Stimulated activated CD8-positive, alpha-beta memory T cell treated with anti-CD3 and anti-CD28 coated beads, Interleukin-7, amount 100 ng/mL, for 4 hours (primary cell): ENCODE results near the gene TRPM3.
A peak's percentile ranks its signal among the peaks of the same experiment; 100 is the strongest.

Experiments
- DNase-seq, 2 donors: peaks; one replicate each; pipeline ENCODE4 v3.0.0-alpha.2; 2020; ENCODE audit warnings: low read depth in 2 of 2

TRPM3 gene

DNA sequence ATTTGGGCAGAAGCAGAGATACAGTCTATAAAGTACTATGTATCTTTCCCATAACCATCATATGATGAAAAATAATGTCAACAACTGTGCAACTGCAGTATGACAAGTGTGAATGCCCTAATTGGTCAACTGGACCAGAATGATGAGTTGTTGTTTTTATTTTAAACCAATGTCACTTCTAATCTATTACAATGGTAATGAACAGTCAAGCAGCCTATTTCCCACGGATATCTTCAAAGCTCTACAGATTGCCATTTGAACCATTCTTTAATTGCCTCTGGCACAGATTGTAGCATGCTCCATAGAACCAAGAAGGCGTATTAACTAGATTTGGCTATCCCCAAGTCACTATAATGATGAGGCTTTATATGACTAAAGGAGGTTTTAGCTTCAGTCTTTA, 233.6 kb downstream of the TRPM3 start:
- no peak for DNase-seq

DNA sequence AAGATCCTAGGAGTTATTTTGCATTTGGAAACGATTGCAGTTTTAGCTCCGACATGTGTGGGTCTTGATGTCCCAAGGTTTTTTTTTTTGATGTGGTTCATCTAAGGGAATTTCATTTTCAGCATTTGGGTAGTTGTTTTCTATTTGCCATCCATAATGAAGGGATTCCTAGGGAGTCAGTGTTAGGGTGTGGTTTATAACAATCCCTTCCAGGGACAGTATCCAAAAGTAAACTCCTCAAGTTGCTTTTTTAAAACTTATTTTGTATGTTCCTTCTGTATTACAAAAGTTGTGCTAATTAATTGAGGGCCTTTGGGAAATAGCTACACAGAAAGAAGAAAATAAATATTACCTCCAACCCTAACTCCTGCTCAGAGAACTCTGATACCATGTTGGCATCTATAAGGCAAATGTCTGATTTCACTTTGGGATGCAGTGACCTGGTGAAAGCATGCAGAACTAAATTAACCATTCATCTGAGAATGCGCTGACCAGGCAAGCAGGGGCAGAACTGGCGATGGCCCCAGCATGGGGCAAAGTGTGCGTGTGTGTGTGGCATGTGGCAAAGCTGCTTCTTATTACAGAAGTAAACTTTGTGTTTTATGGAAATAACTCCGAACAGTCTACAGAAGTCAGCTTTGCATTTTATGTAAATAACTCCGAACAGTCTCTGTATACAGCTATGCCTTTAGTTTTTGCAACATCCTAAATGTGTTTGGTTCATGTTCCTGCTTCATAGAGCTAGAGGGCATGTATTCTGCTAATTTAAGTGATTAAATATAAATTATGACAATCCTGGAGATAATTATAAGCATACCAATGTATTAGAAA, 237.2 kb downstream of the TRPM3 start:
- DNase-seq: no peak

GRCh38 chr9:70883056-70883455, 238.4 kb downstream of the TRPM3 start:
- DNase-seq: no peak

DNA sequence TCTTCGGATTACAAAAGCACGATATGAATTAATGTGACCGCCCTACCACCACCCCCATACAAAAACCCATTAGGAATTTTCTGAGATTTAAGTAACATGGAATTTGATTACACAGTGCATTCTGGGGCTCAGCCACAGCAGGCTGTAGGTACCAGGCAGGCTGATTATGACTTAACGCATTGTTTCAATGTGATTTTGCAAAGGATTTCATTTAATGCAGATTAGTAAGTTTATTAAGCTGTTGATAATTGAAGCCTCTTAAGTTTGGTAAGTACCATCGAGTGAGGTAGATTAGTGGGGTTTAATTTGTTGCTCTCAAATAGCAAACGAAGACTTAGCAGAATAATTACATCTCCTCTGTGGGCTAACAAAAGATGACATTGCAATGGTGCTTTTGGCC, 240.1 kb downstream of the TRPM3 start:
- DNase-seq: no peak

DNA sequence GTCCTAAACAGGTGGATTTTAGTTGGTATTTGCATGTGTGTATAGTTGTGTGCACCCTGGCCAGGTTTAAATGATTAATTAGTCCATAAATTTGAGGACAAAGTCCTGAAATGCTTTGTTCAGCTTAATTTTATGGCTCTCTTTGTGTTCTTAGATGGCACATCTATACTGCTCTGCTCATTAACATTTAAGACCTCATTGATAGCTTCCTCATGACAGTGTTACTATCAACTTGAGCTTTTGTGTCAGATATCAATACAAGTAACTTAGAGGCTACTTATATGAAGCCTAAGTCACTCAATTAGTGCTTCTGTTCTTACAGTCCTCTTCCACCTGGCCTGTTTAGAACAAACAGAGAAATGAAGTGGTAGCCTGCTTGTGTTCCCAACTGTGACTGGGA, 240.9 kb downstream of the TRPM3 start:
- DNase-seq: no peak

- DNase-seq: no peak
Observed at GRCh38 chr9:70878576-70878975, 242.8 kb downstream of the TRPM3 start.

GRCh38 chr9:70874451-70874850, 247.0 kb downstream of the TRPM3 start:
- DNase-seq: no peak

GRCh38 chr9:70873506-70873905, 247.9 kb downstream of the TRPM3 start:
- no peak for DNase-seq

DNA sequence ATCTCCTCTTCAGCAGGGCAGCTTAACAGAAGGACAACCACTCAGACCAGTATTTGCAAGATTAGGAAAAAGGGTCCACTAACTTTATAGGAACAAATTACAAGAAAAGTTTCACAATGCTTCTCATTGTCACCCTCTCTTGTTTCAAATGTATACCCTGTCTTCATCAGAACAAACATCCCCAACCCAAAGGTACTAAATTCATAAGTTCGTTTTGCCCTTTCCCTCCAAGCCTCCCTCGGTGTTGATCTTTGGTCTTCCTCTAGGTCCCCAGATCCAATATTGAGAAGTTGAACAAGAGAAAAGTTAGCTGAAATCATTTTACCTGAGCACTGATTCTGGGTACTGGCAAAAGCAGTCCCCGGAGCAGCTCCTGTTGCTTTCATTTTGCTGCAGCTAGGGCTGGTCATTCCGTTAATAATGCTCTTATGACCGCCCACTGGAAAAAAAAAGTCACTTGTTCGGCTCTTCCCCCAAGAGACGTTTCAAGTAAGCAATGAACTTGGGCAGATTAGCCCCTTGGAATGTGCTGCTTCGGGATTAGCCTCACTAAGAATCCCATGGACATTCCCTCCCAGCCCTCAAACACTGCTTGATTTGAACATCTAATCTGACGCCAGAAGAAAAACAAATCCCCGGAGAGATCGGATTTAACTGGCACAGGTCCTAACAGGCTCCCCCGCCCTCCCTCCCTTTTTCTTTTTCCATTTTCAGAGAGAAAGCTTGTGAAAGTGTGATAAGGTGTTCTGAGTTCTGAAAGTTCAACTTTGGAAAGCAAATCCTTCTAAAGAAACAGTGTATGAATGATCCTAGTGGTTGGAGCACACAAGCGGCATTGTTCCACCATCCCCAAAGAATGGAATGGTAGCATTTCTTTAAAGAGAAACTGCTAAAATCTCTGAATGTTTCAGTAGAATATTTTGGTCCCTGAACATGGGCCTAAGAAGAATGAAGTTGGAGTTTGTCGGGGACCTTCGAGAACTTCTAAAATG, 252.5 kb downstream of the TRPM3 start:
- no peak for DNase-seq

GRCh38 chr9:70868041-70868440, 253.4 kb downstream of the TRPM3 start:
- DNase-seq: no peak

- no peak for DNase-seq
Observed at GRCh38 chr9:70865471-70865870, 255.9 kb downstream of the TRPM3 start.

DNA sequence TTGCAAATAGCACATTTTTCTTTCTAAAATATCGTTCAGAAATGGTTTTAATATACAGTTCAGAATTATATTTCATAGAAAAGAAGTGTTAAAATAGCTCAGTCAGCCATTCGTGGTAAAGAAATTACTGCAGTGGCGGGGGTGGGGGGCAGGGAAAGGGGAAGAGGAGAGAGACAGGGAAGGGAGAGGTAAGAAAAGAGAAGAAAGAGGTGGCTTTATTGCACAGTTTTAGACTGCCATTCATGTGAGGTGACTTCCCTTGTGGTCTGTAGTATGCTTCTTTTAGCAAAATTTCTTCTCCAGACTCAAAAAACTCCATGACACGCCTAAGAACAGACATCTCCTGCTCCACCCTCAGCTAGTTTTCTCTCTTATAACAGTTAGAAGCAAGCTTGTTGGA, 259.6 kb downstream of the TRPM3 start:
- DNase-seq: no peak

GRCh38 chr9:70861376-70861775, 260.0 kb downstream of the TRPM3 start:
- peak in 1 of 2 donors; percentile 5 for DNase-seq

DNA sequence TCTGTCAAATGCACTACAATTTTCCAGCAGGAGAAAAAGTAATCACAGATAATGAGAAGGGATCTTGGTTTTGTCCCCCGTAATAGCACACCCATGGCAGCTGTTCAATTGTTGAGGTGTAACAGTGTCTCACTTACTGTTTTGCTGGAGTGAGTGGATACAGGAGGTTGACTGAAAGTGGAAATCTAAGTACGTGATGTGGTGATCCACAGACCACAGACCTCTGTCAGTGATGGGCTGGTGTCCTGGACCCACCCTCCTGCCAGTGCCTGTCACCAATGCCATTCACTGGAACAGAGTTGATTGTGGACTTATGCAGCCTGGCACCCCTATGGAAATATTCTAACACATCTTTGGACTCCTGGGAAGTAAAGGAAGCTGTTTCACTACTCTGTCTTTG, 261.7 kb downstream of the TRPM3 start:
- no peak for DNase-seq

DNA sequence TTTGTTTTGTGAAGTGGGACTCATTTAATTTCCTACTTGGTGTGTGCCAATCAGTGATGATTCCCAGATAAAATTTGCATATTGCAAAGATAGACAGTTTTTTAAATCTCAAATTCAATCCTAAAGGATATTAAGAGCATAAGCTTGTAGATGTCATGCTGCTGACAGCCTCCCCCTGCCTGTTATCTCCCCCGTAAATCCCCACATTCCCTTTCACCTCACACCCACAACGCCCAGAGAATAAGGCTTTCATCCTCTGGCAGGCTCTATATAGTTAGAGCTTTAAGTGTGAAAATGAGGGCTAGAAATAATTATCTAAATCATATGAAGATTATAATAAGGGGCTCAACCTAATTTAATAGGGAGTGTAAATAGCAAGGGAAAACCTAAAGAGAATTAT, 265.0 kb downstream of the TRPM3 start:
- no peak for DNase-seq

DNA sequence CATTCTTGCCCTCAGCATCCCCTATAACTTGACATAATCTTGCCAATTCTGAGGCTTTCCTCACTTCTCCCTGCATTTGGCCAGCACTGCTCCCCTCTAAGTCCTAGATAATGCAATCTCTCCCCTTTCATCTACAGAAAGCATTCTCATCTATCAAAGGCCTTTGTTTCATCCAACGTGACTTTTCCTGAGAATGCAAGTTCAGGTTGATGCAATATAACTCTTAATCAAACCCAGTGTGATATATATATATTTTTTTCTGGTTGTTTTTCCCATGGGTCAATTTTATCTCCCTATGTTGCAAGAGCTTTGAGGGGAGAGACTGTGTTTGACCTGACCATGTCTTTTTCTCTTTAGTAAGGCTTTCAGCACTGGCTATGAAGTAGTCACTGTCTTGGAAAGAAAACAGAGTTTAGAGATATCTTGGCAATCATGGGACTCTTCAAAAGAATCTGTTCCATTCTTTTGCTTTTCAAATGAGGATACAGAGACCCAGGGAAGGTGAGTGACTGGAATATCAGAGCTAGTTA, 268.6 kb downstream of the TRPM3 start:
- no peak for DNase-seq

- no peak for DNase-seq
Observed at GRCh38 chr9:70840266-70840665, 281.2 kb downstream of the TRPM3 start.

DNA sequence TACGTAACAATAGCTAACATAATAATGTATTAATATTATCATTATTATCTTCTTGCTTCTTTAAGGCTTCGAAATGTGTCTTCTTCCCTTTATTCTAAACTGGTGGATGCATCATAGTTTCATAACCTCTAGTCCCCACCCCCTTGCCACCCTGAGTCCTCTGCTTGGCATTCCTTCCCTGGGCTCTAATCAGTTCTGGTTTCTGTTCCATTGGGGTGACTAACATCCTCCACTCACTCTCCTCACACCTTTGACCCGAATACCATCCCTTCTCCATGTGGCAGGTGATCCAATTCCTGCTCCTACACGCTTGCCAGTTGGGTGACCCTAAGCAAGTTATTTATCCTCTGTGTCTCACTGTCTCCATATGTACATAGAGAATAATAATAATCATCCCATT, 286.1 kb downstream of the TRPM3 start:
- no peak for DNase-seq

- no peak for DNase-seq
Observed at GRCh38 chr9:70832492-70832891, 288.9 kb downstream of the TRPM3 start.

DNA sequence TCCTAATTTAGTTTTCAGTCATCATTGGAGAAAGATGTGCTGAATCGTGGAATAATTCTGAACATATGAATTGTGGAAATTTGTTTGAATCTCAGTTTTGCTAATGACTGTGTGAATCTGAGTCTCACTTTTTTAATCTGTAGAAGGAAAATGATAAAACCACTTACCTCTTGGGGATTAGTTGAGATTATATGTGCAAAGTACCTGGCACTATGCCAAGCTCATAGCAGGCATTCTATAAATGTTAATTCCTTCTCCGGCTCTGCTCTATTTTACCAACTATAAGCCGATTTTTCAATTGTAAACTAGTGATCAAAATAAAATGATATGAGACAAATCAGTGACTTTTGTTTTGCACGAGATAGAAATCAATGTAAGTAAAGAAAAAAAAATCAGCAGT, 290.8 kb downstream of the TRPM3 start:
- DNase-seq: no peak

- DNase-seq: no peak
Observed at GRCh38 chr9:70829591-70830265, 291.7 kb downstream of the TRPM3 start.

DNA sequence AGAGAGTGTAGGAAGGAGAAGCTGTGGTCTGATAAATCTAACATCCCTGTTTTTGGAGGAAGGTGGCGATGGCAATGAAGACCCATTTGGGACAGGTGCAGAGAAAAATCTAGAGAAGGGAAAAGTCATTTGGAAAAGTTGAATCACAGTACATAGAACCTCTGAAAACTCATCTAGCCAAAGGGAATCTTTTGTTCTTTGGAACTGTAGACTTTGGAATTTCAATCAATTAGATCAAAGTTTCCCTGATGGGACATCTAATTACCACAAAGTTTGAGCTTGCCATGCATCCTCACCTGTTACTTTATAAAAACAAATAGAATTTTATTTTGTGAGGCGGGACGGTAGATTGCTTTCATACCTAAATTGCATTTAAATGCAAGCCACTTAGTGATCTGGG, 294.9 kb downstream of the TRPM3 start:
- DNase-seq: no peak
